Stomach (tissue), 9 donors: ENCODE measurements around the gene EIF4E1B. TPM values are rescaled to one million over a fixed set of nuclear protein-coding genes. Genes with fewer than 3 reads are reported as not detected.

ENCODE experiments used
- DNase-seq, 2 donors: peaks; one replicate each; pipeline versions ENCODE4 v3.0.0 to v3.0.0-alpha.2; 2013 to 2019
- H3K27ac ChIP-seq, 5 donors: fragments of 200-600 bp in 4 of 5; sonication (generic) in 4 of 5; one replicate each; pipeline ENCODE4 v1.5.1; 2013 to 2019; ENCODE audit warnings: mild to moderate bottlenecking in 1 of 5, moderate library complexity in 1 of 5
- H3K27me3 ChIP-seq, 3 donors: fragments of 200-600 bp; sonication (generic); one replicate each; pipeline ENCODE4 v1.5.1; 2017 to 2019; ENCODE audit warnings: mixed run types in 1 of 3
- H3K36me3 ChIP-seq, 4 donors: fragments of 200-600 bp; sonication (generic); 1 replicate in 3 of 4; 2 replicates in 1 of 4; pipeline ENCODE4 v1.5.1; 2016 to 2019
- H3K4me1 ChIP-seq, 4 donors: fragments of 200-600 bp; sonication (generic); one replicate each; pipeline ENCODE4 v1.5.1; 2016 to 2019
- H3K4me3 ChIP-seq, 4 donors: fragments of 200-600 bp; sonication (generic) in 3 of 4; one replicate each; pipeline ENCODE4 v1.5.1; 2016 to 2019; ENCODE audit warnings: mild to moderate bottlenecking in 1 of 4
- H3K9me3 ChIP-seq, 4 donors: fragments of 200-600 bp; sonication (generic); one replicate each; pipeline ENCODE4 v1.5.1; 2016 to 2019
- EP300 ChIP-seq: sonication (generic); formaldehyde crosslinking; IDR thresholded peaks from one replicate; pipeline ENCODE4 v1.6.1; 2017; ENCODE audit warnings: antibody characterized with exemption
- POLR2A ChIP-seq, 4 donors: fragments of 450-650 bp; IDR thresholded peaks; one replicate each; pipeline ENCODE4 v1.6.1; 2016; ENCODE audit warnings: antibody characterized with exemption in 4 of 4, control low read depth in 2 of 4, mild to moderate bottlenecking in 1 of 4, moderate library complexity in 1 of 4
- POLR2AphosphoS5 ChIP-seq, 3 donors: sonication (generic); formaldehyde crosslinking; IDR thresholded peaks; one replicate each; pipeline ENCODE4 v1.6.1; 2016; ENCODE audit warnings: antibody characterized with exemption in 3 of 3
- WGBS, 5 donors: extraction: QIAGEN DNeasy Blood & Tissue Kit in 3 of 5; methylation state at CpG; one replicate each; pipeline versions ENCODE4 v1.1.5 to v1.1.7; 2013 to 2018; 5-methylcytosine and 5-hydroxymethylcytosine counted together
- intact Hi-C: fragments of 100-400 bp; cut with DNase I; formaldehyde crosslinking; loops from one replicate; pipeline ENCODE4 v1.15.1; 2023; ENCODE audit warnings: low total_unique reads
- polyA plus RNA-seq, 3 donors: library from polyadenylated mRNA; stranded (reverse); fragments of 200-250 nt; gene quantifications; one replicate each; pipeline ENCODE4 v1.2.3, GENCODE V29; 2013
- total RNA-seq, 5 donors: library from RNA; depleted of rRNA; stranded (reverse); fragments of >200 nt; gene quantifications; one replicate each; pipeline versions ENCODE4 v1.1.0 to v1.2.3, GENCODE V29; 2014 to 2016
- TF ChIP-seq, protein P1 (sequence below), 7 experiments: fragments of 450-650 bp in 4 of 7; fragments of 200-600 bp in 3 of 7; sonication (generic) in 3 of 7; IDR thresholded peaks; one replicate each; pipeline ENCODE4 v1.5.1; 2016 to 2019; ENCODE audit warnings: antibody characterized with exemption in 7 of 7, control low read depth in 2 of 7, mild to moderate bottlenecking in 1 of 7
- donor health status: healthy with polysubstance abuse.
- donor health status: Bipolar disorder and iron deficiency.
- donor health status: healthy.

EIF4E1B gene
- total and polyA plus RNA-seq, 8 donors: not detected

DNA sequence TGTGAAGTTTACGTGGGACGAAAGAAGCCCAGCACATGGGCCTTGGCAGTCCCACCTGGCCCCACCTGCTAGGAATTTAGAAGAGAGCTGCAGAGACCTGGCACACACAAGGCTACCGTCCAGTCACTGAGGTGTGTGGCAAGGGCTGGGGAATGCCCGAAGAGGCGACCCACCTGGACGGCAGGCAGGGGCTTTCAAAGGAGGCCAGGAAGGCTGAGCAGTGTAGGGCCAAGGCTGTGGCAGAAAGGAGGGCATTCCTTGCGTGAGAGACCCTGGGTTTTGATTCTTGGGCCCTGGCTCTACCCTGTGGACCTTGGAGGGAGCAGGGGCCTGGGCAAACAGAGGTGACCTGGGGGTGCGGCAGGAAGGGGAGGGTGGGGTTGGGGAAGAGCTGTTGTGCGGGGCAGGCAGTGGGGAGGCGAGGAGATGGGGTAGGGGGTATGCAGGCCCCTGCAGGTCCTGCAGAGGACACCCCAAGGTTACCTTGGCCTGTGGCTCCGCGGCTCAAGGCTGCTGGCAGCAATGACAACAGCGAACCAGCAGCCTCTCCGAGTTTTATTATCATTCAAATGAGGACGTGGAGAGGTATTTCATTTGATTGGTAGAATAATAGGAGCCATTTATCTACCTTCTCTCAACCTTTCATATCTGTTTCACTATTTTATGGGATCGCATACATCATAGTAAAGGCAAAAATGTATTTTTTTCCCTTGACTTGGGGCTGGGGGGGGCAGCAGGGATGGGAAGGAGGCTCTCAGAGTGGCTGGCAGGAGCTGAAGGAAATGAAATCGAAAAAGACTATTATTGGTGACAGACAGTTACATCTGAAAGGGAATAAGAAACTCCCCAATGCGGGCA lies 41.6 kb downstream of the EIF4E1B start:
- Histone ChIP-seq H3K27me3 (peaks cover 0 to 65% (median 26%) of the 10 kb centered on the region in 3 donors), H3K4me3 (no peak overlapping the region), H3K36me3 (no peaks in the 10 kb centered on the region), H3K4me1 (no peaks in the 10 kb centered on the region), H3K27ac (no peak overlapping the region), H3K9me3 (no peaks in the 10 kb centered on the region)
- 47 to 59% (median 55%) methylated on average over 16 to 18 of the region's 18 CpGs for WGBS, 5 donors
- no peak for TF ChIP-seq POLR2A (IDR thresholded peaks at IDR 0.05)
- no peak for TF ChIP-seq EP300
- TF ChIP-seq POLR2AphosphoS5 (IDR thresholded peaks at IDR 0.05): no peak
- TF ChIP-seq, protein P1, sequence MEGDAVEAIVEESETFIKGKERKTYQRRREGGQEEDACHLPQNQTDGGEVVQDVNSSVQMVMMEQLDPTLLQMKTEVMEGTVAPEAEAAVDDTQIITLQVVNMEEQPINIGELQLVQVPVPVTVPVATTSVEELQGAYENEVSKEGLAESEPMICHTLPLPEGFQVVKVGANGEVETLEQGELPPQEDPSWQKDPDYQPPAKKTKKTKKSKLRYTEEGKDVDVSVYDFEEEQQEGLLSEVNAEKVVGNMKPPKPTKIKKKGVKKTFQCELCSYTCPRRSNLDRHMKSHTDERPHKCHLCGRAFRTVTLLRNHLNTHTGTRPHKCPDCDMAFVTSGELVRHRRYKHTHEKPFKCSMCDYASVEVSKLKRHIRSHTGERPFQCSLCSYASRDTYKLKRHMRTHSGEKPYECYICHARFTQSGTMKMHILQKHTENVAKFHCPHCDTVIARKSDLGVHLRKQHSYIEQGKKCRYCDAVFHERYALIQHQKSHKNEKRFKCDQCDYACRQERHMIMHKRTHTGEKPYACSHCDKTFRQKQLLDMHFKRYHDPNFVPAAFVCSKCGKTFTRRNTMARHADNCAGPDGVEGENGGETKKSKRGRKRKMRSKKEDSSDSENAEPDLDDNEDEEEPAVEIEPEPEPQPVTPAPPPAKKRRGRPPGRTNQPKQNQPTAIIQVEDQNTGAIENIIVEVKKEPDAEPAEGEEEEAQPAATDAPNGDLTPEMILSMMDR (IDR thresholded peaks at IDR 0.05): no peak
- DNase-seq: no peak
- intact Hi-C loops: no loop called here

DNA sequence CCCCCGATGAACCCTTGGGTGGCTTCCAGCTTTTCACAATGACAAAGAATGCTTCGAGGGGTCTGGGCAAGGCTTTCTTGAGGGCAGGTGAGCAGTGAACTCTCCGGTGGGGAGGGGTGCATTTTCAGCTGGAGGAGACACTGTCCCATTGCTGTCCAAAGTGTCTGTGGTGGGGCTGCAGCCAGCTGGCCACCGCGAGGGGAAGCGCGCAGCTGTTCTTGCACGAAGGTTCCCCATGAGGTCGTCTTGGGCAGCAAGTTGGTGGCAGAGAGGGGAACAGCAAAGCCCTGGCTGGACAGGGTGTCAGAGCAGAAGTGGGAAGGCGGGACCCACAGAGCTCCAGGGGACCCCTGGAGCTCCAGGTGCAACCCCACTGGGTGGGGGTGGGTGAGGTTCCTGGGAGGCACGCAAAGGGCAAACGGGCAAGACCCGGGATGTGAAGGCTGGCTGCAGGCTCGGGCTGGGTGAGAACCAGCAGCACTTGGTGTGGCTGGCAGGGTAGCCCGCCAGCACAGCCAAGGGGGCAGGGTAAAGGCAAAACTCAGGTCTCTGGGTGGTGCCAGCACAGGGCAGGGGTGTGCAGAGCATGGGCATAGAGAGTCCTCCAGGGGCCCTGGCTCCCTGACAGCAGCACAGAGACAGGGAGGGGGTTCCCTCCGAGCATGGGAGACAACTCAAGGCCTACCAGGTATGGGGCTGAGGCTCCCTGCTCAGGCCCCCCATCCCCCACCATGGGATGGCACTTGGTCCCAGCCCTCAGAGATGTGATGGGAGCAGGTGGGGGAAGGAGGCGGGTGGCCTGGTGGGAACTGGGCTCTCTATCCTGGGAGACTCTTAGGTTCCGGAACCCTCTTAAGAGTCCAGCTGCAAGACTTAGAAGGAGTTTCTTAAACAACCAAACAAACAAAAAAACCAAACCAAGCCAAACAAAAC lies 43.4 kb downstream of the EIF4E1B start:
- no peak overlapping the region for H3K27ac ChIP-seq
- WGBS, 5 donors: 79 to 85% (median 83%) methylated on average over 15 to 18 of the region's 18 CpGs
- H3K4me3 ChIP-seq: no peak overlapping the region
- TF ChIP-seq EP300: no peak
- no peak for TF ChIP-seq POLR2A (IDR thresholded peaks at IDR 0.05)
- TF ChIP-seq POLR2AphosphoS5 (IDR thresholded peaks at IDR 0.05): no peak
- TF ChIP-seq, protein P1 (IDR thresholded peaks at IDR 0.05): no peak
- no peaks in the 10 kb centered on the region for H3K4me1 ChIP-seq
- no peak for DNase-seq
- intact Hi-C loops: no loop called here
- no peaks in the 10 kb centered on the region for H3K36me3 ChIP-seq
- no peaks in the 10 kb centered on the region for H3K9me3 ChIP-seq
- H3K27me3 ChIP-seq: peaks cover 0 to 64% (median 27%) of the 10 kb centered on the region in 3 donors

DNA sequence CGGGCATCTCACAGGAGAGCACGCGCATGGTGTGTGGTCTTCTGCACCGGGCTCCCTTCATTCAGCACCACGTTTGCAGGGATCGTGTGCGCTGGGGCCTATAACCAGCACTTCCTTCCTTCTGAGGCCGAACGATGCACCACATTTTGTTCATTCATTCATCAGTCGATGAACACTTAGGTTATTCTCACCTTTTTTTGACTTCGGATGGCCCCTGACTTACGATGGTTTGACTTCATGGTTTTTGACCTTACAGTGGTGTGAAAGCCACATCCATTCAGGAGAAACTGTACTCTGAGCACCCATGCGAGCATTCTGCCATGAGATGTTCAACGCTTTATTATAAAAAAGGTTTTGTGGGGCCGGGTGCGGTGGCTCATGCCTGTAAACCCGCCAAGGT lies 44.3 kb downstream of the EIF4E1B start:
- intact Hi-C loops: no loop called here
- Histone ChIP-seq H3K27me3 (peaks cover 2 to 66% (median 34%) of the 10 kb centered on the region in 3 donors), H3K27ac (no peak overlapping the region), H3K36me3 (no peaks in the 10 kb centered on the region), H3K9me3 (no peaks in the 10 kb centered on the region), H3K4me3 (no peak overlapping the region), H3K4me1 (peaks cover 0 to 3% (median under 1%) of the 10 kb centered on the region in 4 donors)
- 87 to 91% (median 89%) methylated on average over 17 of the region's 17 CpGs for WGBS, 5 donors
- TF ChIP-seq POLR2AphosphoS5 (IDR thresholded peaks at IDR 0.05) (no peak), EP300 (no peak), POLR2A (IDR thresholded peaks at IDR 0.05) (no peak)
- TF ChIP-seq, protein P1 (IDR thresholded peaks at IDR 0.05): no peak
- DNase-seq: no peak

DNA sequence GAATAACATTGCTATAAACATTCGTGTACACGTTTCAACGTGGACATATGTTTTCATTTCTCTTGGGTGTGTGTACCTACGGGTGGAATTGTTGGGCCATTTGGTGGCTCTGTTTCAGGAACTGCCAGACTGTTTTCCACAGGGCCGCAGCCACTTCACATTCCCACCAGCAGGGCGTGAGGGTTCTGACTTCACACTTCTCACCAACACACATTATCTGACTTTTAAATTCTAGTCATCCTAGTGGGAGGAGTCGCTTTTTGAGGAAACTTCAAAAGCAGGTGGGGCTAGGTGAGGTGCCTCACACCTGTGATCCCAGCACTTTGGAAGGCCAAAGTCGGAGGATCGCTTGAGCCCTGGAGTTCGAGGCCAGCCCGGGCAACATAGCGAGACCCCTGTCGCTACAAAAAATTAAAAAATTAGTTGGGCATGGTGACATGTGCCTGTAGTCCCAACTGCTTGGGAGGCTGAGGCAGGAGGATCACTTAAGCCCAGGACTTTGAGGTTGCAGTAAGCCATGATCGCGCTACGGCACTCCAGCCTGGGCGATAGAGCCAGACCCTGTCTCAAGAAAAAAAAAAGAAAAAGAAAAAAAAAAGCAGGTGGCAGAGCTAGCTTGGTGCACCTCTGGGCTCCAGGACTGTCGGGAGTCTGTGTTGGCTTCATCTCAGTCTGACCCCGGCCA lies 45.3 kb downstream of the EIF4E1B start:
- Histone ChIP-seq H3K36me3 (no peaks in the 10 kb centered on the region), H3K4me1 (peaks cover 0 to 8% (median 3%) of the 10 kb centered on the region in 4 donors), H3K27ac (no peak overlapping the region), H3K9me3 (no peaks in the 10 kb centered on the region), H3K27me3 (peaks cover 10 to 66% (median 34%) of the 10 kb centered on the region in 3 donors), H3K4me3 (no peak overlapping the region)
- 62 to 68% (median 65%) methylated on average over 19 of the region's 19 CpGs for WGBS, 5 donors
- intact Hi-C loops: no loop called here
- no peak for TF ChIP-seq POLR2AphosphoS5 (IDR thresholded peaks at IDR 0.05)
- TF ChIP-seq, protein P1 (IDR thresholded peaks at IDR 0.05): peak in 3 of 7 experiments; percentile 9 to 26 (median 17)
- no peak for TF ChIP-seq POLR2A (IDR thresholded peaks at IDR 0.05)
- TF ChIP-seq EP300: no peak
- peak in 1 of 2 donors; percentile 58 for DNase-seq
